Stimulated activated CD4-positive, alpha-beta T cell treated with anti-CD3 and anti-CD28 coated beads, Interleukin-2, amount 100 ng/mL, for 24 hours (primary cell): ENCODE results near the gene TENM4.
A peak's percentile ranks its signal among the peaks of the same experiment; 100 is the strongest.

Experiments
- DNase-seq, 2 donors: peaks; one replicate each; pipeline ENCODE4 v3.0.0-alpha.2; 2020

Gene TENM4

DNA sequence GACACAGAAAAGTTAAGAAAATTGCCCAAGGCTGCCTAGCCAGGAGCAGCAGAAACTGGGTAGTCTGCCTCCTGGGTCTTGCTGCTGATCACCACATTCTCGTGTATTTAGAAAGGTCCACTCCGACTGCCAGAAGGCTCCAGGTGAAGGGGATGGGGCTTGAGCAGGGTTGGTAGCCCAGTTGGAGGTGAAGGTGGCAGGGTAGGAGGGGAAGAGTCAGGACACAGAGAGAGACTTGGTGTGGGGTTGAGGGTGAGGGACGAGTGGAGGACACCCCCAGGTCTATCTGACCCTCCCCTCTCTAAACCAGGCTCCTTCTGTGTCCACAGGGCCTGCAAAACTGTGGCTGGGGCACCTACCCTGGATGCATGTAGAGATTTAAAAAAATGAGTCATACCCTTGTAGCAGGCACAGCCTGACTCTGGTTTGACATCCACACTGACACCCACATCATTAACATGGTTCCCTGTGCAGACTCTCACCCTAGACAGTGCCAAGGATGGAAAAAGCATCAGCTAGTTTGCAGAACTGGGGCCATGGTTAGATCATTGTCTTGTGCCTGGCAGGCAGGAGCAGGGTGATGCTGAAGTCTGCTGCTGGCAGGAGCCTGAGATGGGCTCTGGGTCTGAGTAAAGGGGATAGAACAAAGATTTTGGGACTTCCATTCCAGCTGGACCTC, 273.2 kb downstream of the TENM4 start:
- no peak for DNase-seq

DNA sequence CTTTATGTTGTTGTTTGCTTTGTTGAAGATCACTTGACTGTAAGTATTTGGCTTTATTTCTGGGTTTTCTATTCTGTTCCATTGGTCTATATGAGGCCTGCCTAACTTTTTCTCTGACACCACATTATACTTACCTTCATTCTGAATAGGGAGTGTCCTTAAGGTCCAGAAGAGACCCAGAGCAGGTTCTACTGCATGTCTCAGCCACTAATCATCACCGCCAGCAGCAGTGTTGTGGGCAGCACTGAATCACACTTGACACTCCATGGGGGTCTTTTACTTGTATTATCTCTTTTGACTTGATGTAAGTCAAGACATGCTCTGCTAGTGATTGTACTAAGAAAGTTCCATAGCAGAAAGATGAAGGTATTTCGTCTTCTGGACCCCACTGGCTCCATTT, 274.9 kb downstream of the TENM4 start:
- no peak for DNase-seq

DNA sequence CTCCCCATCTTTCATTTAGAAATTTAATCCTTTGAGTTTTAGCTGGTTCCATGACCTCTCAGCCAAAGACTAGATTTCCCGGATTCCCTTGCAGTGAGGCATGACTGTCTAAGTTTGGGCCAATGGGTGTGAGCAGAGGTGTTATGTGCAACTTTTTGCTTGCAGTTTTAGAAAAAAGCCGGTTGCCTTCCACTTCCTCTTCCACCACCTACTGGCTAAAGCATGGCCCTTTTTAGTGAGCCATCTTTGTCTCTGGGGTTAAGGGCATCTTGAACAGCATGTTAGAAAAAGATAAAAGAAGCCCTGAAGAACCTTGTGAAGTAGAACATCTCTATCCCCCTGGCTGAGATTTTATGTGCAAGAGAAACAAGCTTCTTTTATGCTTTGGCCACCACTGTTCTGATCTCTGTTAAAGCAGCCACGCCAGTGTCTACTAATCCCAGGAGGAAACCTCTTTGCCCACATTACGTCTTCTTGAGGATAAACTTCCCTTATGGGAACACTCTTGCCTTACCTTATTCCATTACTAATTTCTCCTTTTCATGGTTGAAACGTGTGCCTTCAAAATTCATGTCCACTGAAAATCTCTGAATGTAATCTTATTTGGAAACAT, 279.9 kb downstream of the TENM4 start:
- no peak for DNase-seq

DNA sequence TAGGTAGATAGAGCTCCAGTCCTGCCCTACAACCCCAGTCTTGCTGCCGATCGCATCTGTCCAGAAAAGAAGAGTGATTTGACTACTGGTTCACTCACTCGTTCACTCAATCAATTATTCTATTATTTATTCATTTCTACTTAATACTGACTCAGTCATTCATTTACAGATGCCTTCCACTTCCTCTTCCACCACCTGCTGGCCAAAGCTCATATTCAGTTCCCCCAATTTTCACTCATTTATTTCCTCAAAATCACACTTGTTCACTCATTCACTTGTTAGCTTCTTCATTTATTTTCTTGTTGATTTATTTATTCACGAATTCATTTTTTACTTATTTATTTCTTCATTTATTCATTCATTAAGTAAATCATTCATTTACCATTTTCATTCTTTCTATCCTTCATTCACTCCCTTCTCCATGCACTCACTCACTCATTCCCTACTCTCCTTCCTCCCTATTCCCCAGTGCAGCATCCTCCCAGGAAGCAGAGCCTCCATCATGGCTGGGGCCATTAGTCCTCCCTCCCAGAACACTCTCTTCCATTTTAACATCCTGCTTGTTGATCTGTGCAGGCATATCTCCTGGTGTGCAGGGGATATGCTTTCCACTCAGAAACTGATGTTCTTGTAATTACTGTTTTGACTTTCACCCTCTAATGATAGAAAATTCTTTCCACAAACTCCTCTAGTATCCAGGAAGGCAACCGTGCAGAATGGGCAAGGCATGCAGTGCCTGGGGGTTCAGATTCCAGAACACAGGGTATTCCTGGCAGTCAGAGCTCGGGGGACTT, 281.0 kb downstream of the TENM4 start:
- no peak for DNase-seq

DNA sequence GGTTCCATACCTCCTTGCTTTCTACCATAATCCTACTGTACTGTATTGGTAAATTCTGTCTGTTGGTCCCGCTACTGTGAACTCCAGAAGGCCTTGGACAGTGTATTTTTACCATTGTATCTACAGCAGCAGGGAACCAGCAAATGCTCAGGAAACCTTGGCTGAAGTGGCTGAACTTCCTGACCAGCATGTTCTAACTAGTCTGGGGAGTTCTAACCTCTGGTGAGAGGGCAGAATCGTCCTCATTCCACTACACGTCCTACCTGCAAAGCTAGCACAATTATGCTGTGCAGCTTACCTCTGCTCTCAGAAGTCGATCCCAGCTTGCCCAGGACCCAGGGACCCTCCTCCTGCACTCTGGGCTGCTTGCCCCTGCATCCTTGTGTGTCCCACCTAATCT, 283.1 kb downstream of the TENM4 start:
- DNase-seq, result no peak

DNA sequence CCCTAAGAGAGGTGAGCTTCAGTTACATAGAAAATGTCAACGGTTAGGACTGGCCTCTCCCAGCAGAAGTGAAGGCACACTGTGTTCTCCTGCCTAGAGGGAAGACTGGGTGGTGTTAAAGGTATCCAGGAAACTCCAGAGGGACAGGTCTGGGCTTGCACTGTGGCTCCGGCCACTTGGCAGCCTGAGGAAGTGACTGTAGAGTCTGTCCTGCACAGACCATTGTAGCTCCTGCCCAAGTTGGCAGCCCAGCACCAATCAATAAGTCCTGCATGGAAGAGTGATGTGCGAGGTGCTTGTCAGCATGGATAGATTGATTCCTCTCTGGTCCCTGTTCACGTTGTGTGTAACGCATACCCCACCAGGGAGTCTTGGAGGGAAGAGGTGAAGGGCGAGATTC, 284.8 kb downstream of the TENM4 start:
- DNase-seq, result no peak

DNA sequence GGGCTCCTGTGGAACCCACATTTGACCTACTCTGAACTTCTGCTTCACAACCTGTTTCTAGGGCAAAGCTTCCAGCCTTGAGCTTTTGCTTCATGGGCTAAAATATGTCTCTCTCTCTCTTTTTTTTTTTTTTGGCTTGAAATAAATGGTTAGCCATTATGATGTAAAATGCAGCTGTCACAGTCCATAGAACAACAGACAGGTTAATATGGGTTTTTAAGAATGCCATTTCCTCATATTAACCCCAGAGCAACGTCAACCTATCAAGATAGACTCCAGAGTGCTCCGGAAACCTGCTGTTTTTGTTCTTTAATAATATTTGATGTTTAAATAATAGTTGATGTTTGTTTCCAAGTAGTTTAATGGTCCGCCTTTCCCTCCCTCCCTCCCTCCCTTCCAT, 285.6 kb downstream of the TENM4 start:
- no peak for DNase-seq

DNA sequence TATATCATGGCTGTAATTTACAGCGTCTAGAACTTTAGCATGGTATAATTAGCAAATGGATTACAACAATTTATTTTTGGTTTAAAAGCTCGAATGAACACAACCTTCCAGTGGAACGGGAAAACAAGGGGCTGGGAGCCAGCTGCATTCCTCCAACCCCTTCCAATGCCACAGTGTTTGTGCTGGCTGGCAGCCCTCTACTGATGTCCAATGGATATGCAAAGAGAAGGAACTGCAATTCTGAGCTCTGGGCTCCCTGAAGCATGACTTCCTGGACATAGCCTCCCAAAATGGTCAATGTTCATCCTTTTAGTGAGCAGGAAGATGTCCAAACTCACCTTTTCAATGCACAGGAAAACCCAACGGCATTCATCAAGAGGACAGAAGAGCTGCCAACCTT, 288.3 kb downstream of the TENM4 start:
- no peak for DNase-seq

DNA sequence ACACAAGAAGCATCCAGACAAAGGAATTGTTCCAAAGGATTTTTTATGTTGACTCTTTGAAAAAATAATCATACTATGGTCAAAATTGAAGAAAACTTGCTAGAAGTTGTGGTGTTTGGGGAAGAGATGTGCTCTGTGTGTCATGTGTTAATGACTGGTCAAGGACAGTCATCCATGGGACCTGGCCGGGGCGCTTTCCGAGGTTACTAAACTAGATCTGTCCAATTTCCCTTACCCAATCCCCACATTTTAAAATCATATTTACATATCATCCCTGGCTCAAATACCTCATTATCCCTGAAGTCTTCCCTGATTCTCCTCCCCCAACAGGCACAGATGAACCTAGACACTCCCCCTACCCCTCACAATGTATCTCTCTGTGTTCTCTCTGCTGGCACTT, 289.4 kb downstream of the TENM4 start:
- no peak for DNase-seq

DNA sequence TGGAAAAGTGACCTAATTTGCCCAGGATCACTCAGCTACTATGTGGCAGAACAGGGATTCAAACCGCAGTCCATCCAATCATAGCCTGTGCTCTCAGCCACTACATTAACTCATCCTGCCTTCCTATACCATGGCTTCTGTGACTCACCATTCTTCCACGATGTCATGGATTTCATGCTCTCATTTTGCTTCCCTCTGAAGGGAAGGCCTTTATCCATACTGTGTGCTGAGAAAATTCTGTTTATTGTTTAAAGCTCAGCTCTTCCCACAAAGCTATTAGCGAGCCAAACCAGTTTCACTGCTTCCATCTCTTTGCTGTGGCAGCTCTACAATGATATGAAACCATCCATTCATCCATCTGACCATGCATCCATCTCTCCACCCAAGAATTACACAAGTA, 289.9 kb downstream of the TENM4 start:
- DNase-seq, result no peak

DNA sequence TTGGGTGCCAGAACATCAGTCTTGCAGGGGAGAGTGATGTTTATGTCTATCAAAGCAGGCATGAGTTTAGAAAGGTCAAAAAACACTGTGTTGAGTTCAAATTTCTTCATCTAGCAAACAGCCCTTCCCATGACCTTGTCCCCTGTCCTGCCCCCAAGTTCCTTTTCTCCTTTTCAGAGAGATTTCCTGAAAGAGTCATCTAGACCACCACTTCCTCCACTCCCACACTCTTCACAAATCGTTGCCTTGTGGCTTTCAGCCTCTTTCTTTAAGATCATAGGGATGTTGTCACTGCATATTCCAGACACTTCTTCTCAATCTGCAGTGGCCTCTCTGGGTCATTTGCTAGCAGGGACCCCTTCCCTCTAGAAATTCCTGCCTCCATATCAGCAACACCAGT, 290.5 kb downstream of the TENM4 start:
- no peak for DNase-seq

DNA sequence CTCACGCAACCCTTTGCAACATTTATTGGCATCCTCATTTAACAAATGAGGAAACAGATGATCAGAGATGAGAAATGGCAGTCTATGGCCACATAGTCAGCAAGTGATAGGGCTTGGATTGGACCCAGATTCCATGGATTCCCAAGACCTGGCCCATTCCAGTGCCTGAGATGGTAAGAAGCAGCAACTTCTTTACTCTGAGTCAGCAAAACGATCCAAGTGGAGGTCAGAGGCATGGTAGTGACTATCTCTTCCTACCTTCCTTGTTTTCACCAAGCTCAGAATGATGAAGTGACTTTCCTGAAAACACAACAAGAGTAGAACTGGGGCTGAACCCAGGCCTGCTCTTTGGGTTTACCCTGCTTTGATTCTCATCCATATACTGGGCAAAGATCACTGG, 293.1 kb downstream of the TENM4 start:
- DNase-seq, result no peak

DNA sequence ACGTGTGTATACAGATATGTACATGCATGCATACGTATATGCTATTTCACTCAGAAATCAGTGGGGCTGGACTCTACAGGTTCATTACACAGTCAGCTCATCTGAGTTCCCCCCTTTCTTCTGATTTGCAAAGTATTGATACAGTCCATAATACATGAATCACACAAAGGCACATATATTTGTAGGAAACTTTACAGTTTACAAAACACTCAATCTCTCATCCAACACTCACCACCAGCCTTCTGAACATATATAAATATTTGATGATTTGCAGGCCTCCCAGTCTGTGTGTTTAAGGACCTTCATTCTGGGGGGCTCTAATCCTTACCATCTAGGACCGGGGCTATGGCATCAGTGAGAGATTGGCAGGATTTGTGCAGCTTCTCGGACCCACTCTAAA, 293.8 kb downstream of the TENM4 start:
- no peak for DNase-seq

DNA sequence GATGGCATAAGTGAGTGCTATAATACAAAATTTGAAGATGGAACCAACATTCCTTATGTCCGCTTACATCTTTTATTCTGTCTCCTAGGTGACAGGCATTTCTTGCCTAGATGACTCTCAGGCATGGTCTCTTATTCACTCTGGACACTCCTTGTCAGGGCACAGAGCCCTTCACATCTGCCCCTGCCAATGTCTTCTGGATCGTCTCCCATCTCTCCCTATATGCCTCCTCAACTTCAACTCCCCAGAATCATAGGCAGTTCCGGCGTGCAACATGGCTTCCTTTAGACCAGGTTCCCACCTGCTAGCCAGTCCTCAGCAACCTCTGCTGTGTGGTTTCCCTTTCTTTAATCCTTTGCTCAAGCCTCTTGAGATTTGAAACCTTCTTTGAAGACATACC, 300.9 kb downstream of the TENM4 start:
- peak in 1 of 2 donors; percentile 2 for DNase-seq

DNA sequence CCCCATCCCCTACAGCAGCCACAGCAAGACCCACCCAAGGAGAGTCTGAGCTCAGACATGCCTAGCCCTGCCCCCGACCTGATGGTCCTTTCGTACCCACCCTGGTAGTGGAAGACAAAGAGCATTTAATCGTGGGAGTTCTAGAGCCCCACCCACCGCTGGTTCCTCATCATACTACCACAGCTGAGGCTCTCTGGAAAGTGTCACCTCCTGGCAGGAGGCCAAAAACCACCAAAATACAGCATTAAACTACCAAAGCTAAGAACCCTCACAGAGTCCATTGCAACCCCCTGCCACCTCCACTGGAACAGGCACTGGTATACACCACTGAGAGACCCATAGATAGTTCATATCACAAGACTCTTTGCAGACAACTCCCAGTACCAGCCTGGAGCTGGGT, 311.1 kb downstream of the TENM4 start:
- DNase-seq, result no peak

DNA sequence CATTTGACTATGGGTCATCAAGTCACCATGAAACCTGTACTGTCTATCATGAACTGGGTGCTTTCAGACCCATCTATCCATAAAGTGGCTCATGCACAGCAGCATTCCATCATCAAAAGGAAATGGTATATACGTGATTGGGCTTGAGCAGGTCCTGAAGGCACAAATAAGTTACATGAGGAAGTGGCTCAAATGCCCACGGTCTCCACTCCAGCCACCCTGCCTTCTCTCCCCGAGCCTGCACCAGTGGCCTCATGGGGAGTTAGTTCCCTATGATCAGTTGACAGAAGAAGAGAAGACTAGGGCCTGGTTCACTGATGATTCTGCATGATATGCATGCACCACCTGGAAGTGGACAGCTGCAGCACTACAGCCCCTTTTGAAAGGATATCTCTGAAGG, 312.5 kb downstream of the TENM4 start:
- no peak for DNase-seq

DNA sequence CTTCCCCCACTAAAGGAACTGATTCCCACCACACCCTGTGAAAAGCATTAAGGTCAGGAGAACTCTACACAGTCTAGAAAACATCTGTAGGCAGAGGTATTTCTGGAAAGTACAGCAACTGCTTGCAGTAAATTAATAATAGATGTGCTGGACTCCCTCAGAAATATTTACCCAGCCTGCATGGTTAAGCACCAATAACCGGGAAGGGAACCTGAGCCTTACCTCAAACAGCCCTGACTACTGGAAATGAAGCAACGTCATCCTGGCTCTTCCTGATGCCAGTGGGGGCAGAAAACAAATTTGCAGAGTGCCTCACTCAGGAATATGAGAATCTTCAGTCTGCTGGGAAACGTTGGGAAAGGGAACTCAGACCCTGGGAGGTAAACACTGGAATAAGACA, 318.1 kb downstream of the TENM4 start:
- no peak for DNase-seq

DNA sequence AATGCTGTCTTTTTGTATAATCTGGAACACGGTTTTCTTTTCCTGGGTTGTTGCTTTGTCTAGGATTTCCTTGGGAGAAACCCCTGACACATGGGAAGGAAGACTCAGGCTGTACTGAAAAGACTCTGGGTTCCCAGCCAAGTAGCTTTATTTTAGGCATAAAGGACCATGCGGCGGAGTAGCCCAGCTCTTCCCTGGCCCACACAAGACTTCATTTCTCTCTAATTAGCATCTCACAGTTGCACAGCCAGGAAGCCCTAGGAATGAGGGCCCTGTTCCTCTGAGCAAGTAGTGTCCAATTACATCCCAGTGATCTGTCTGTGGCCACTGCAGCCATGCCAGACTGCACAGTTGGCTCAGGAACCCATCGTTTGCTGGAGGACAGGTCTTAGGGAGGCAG, 319.5 kb downstream of the TENM4 start:
- DNase-seq, result no peak

DNA sequence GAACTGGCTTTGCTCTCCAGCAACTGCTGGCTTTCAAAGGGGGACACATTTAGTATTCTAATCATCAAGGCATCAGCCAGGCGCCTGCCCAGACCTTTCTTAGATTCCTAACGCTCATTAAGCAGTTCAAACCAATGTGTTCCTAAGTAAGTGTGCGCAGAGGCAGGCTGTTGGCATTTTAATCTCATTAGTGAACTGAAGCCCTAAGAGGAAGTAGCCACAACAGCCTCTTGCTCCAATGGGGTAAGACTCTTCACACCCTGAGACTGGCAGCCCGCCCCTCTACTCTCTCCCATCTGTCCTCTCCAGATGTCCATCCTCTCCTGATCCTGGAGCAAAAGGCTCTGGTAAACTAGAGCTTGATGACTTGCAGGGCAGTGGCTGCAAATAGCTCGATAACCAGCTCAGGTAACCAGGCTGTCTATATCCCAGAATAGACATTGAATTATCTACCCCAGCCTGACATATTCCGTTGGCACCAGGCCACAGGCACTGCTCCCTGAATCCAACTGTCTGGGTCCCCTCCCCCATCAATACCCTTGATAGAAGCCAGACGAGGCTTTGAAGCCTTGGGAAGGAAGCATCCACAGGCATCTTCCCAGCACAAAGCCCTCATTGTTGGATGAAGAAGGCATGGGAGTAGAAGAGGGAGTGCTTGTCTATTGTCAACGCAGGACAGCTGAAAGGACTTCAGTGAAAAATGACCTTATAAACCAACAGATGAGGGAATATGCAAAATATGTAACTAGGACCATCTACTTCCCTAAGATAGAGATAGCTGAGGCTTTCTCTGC, 321.1 kb downstream of the TENM4 start:
- no peak for DNase-seq

DNA sequence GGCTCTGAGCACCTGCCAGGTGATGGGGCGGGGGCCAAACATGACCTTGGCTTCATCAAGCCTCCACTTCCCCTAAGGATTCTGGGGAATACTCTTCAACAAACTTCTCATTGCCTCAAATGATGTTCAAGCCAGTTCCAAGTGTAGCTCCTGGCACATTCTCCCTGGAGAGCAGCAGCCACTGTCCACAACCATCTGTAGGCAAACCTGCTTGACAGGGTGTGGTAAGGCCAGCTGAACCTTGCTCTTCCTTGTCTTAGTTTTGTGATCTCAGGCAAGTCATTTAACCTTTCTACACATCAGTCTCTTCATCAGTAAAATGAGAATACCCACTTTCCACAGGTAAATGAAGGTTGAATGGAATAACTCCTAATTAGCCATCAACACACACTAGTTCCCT, 323.3 kb downstream of the TENM4 start:
- DNase-seq, result no peak

DNA sequence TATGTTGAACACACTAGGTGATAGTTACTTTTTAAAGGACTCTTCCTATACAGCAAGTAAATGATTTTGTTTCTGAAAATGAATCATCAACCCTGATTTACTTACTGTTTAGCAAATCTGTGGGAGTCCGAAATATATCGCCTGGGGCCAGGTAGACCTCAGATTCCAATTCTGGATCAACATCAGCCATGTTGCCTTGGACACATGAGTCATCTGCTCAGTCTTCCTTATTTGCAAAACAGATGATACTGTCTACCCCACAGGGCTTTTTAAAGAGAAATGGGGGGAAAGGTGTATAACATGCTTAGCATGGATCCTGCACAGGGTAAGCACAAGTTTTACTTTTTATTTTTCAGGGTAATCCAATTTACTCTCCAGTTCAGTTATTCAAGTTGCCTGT, 324.2 kb downstream of the TENM4 start:
- no peak for DNase-seq

DNA sequence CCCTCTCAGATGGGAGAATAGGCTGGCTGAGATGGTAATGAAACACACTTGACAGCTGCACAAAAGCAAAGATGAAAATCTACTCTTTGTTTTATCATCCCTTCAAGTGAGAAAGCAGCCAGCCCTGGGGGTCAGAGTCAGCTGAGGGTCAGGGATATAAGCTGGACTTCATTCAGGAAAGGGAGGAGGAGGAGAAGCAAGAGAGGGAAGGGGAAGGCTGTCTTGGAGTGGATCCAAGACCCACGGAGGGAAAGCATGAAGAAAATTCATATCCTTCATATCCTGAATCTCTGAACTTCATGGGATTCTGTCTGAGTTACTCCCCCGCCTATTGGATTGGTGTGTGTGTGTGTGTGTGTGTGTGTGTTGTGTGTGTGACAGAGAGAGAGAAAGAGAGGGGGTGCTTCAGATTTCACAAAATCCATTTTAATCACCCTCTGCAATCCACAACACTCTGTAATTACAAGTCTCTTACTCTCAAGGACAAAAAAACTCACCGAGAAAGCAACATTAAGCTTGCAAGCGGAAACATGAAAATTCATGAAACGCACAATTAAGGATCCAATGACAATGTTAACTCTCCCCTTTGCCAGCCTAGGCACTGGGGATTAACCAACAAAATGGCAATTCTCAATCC, 327.7 kb downstream of the TENM4 start:
- no peak for DNase-seq

DNA sequence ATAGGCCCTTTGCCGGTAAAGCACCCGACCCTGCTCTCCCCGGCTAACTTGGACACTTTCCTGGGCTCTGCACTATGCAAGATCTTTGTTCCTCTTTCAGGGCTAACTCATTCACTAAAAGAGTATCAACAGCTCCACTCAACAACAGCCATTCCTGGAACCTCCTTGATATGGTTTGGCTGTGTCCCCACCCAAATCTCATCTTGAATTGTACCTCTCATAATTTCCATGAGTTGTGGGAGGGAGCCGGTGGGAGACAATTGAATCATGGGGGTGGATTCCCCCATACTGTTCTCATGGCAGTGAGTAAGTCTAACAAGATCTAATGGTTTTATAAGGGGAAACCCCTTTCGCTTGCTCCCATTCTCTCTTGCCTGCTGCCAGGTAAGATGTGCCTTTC, 330.0 kb downstream of the TENM4 start:
- no peak for DNase-seq
